KMS-11 (cell line): ENCODE measurements around the gene TSPAN18.

Source experiments
- H2AFZ ChIP-seq: fragments of 200-600 bp; sonication (generic); 2 replicates; pipeline ENCODE4 v1.6.1; 2016; ENCODE audit warnings: antibody characterized with exemption, mixed run types, low read depth
- H3K27ac ChIP-seq: fragments of 200-600 bp; sonication (generic); 2 replicates; pipeline ENCODE4 v1.6.1; 2016; ENCODE audit warnings: mild to moderate bottlenecking, mixed run types
- H3K27me3 ChIP-seq: fragments of 200-600 bp; sonication (generic); 2 replicates; pipeline ENCODE4 v1.6.1; 2017; ENCODE audit warnings: mild to moderate bottlenecking, low read depth, mixed run types, moderate library complexity; ENCODE audit not compliant: insufficient read depth
- H3K36me3 ChIP-seq: fragments of 200-600 bp; sonication (generic); 2 replicates; pipeline ENCODE4 v1.6.1; 2017; ENCODE audit warnings: mild to moderate bottlenecking, mixed run types; ENCODE audit not compliant: insufficient read depth
- H3K4me1 ChIP-seq: fragments of 200-600 bp; sonication (generic); 2 replicates; pipeline ENCODE4 v1.6.1; 2016; ENCODE audit warnings: mild to moderate bottlenecking, low read depth, mixed run types; ENCODE audit not compliant: poor library complexity, severe bottlenecking
- H3K4me2 ChIP-seq: fragments of 200-600 bp; sonication (generic); 2 replicates; pipeline ENCODE4 v1.7.0; 2016; ENCODE audit warnings: mild to moderate bottlenecking, mixed run types
- H3K4me3 ChIP-seq: fragments of 200-600 bp; sonication (generic); IDR thresholded peaks from 2 replicates; pipeline ENCODE4 v1.6.1; 2017; ENCODE audit warnings: low read depth, low read length, mixed read lengths; ENCODE audit not compliant: insufficient read depth
- H3K79me2 ChIP-seq: fragments of 200-600 bp; sonication (generic); 2 replicates; pipeline ENCODE4 v1.6.1; 2016; ENCODE audit warnings: low read depth, mixed run types; ENCODE audit not compliant: insufficient read depth
- H3K9ac ChIP-seq: fragments of 200-600 bp; sonication (generic); 2 replicates; pipeline ENCODE4 v1.6.1; 2016; ENCODE audit warnings: mild to moderate bottlenecking, mixed run types
- H4K20me1 ChIP-seq: fragments of 200-600 bp; sonication (generic); 2 replicates; pipeline ENCODE4 v1.6.1; 2016; ENCODE audit warnings: mild to moderate bottlenecking, mixed run types; ENCODE audit not compliant: insufficient read depth
- CTCF ChIP-seq: fragments of 200-600 bp; sonication (generic); conservative IDR thresholded peaks from 2 replicates; pipeline ENCODE4 v1.6.1; 2017; ENCODE audit warnings: low read depth, mild to moderate bottlenecking, antibody characterized with exemption, low read length, moderate library complexity, mixed read lengths

TSPAN18 gene

GRCh38 chr11:44936525-44936924 lies 209.8 kb downstream of the TSPAN18 start:
- TF ChIP-seq CTCF, result peak; percentile 86
- no peak overlapping the region for H3K4me3 ChIP-seq
- H3K9ac ChIP-seq, result no peak overlapping the region
- no peak overlapping the region for H3K4me2 ChIP-seq
- no peaks in the 10 kb centered on the region for H3K27me3 ChIP-seq
- H3K27ac ChIP-seq, result no peak overlapping the region
- no peak overlapping the region for H2AFZ ChIP-seq
- H3K79me2 ChIP-seq, result no peaks in the 10 kb centered on the region
- H3K36me3 ChIP-seq, result no peaks in the 10 kb centered on the region
- no peaks in the 10 kb centered on the region for H4K20me1 ChIP-seq
- no peaks in the 10 kb centered on the region for H3K4me1 ChIP-seq

- H3K4me2 ChIP-seq, result no peak overlapping the region
- H2AFZ ChIP-seq, result no peak overlapping the region
- no peak overlapping the region for H3K9ac ChIP-seq
Measured at GRCh38 chr11:44936951-44937543, 210.3 kb downstream of the TSPAN18 start.

GRCh38 chr11:44938066-44938691 lies 211.4 kb downstream of the TSPAN18 start:
- H3K4me1 ChIP-seq, result no peaks in the 10 kb centered on the region

More at GRCh38 chr11:44936951-44937543, 210.3 kb downstream of the TSPAN18 start:
- Histone ChIP-seq H3K27ac (no peak overlapping the region), H4K20me1 (no peaks in the 10 kb centered on the region), H3K79me2 (no peaks in the 10 kb centered on the region), H3K36me3 (no peaks in the 10 kb centered on the region), H3K4me3 (no peak overlapping the region), H3K27me3 (no peaks in the 10 kb centered on the region), H3K4me1 (no peaks in the 10 kb centered on the region)
- no peak for TF ChIP-seq CTCF

GRCh38 chr11:44939673-44940395 lies 213.1 kb downstream of the TSPAN18 start:
- no peaks in the 10 kb centered on the region for H4K20me1 ChIP-seq

More at GRCh38 chr11:44938066-44938691, 211.4 kb downstream of the TSPAN18 start:
- H3K27ac ChIP-seq, result no peak overlapping the region
- no peak overlapping the region for H3K4me3 ChIP-seq
- no peaks in the 10 kb centered on the region for H3K79me2 ChIP-seq
- H3K27me3 ChIP-seq, result no peaks in the 10 kb centered on the region
- H3K36me3 ChIP-seq, result no peaks in the 10 kb centered on the region
- no peak for TF ChIP-seq CTCF
- H2AFZ ChIP-seq, result no peak overlapping the region
- no peak overlapping the region for H3K4me2 ChIP-seq
- no peaks in the 10 kb centered on the region for H4K20me1 ChIP-seq
- H3K9ac ChIP-seq, result no peak overlapping the region

More at GRCh38 chr11:44939673-44940395, 213.1 kb downstream of the TSPAN18 start:
- Histone ChIP-seq H3K79me2 (no peaks in the 10 kb centered on the region), H3K4me3 (no peak overlapping the region), H3K27ac (no peak overlapping the region), H2AFZ (no peak overlapping the region), H3K27me3 (no peaks in the 10 kb centered on the region), H3K9ac (no peak overlapping the region), H3K36me3 (no peaks in the 10 kb centered on the region), H3K4me2 (no peak overlapping the region), H3K4me1 (no peaks in the 10 kb centered on the region)
- no peak for TF ChIP-seq CTCF
